K562 (cell line): ENCODE results near the gene CELF6. TPM values are rescaled to one million over a fixed set of nuclear protein-coding genes. Genes with fewer than 3 reads are reported as not detected.

ENCODE experiments used
- CBX1 ChIP-seq: sonication (generic); IDR thresholded peaks from 2 replicates; pipeline ENCODE4 v1.6.1; 2016; ENCODE audit warnings: antibody characterized with exemption, low read depth, mild to moderate bottlenecking
- DPF2 ChIP-seq: fragments of 450-650 bp; IDR thresholded peaks from 2 replicates; pipeline ENCODE4 v1.6.1; 2016
- ESRRA ChIP-seq: fragments of 450-650 bp; IDR thresholded peaks from 2 replicates; pipeline ENCODE4 v1.6.1; 2014; ENCODE audit warnings: low read depth, mild to moderate bottlenecking, moderate library complexity, borderline replicate concordance
- GABPB2 ChIP-seq: fragments of 250-450 bp; sonication (Bioruptor Pico); conservative IDR thresholded peaks from 2 replicates; pipeline ENCODE4 v1.5.1; 2021; ENCODE audit warnings: mild to moderate bottlenecking
- MAZ ChIP-seq, 2 experiments: fragments of 450-650 bp in 1 of 2; sonication (generic) in 1 of 2; formaldehyde crosslinking; IDR thresholded peaks in 1 of 2; conservative IDR thresholded peaks in 1 of 2; 2 replicates each; pipeline versions ENCODE4 v1.4.0 to v1.5.0; 2020; ENCODE audit warnings: mild to moderate bottlenecking in 1 of 2, missing genetic modification reagents in 1 of 2
- TRIM24 ChIP-seq, 2 experiments: fragments of 450-650 bp; IDR thresholded peaks; 2 replicates each; pipeline ENCODE4 v1.6.1; 2016
- ZNF212 ChIP-seq: fragments of 450-650 bp; formaldehyde crosslinking; IDR thresholded peaks from 2 replicates; pipeline ENCODE4 v1.4.0; 2020; ENCODE audit warnings: mild to moderate bottlenecking
- polyA plus RNA-seq, 8 experiments: library from polyadenylated mRNA; depleted of rRNA in 4 of 8; stranded (reverse) in 5 of 8; unstranded in 3 of 8; fragments of >200 nt; fragmentation: Nextera tagmentation in 2 of 8; fragmentation: Illumina TruSeq in 1 of 8; extraction: Ambion mirVana in 2 of 8; extraction: Trizol in 1 of 8; gene quantifications; 2 replicates each; pipeline versions ENCODE4 v1.2.1 to v1.2.3, GENCODE V29; 2011 to 2014; ENCODE audit warnings: inconsistent platforms in 1 of 8, missing spikeins in 1 of 8
- total RNA-seq, 7 experiments: library from RNA; depleted of rRNA in 6 of 7; stranded (reverse); fragments of >200 nt in 6 of 7; fragmentation: Illumina TruSeq in 2 of 7; extraction: Trizol in 2 of 7; gene quantifications; 2 replicates each; pipeline versions ENCODE4 v1.2.1 to v1.2.3, GENCODE V29; 2011 to 2021; ENCODE audit warnings: low replicate concordance in 1 of 7
- TF ChIP-seq, protein P1 (sequence below): fragments of 450-650 bp; conservative IDR thresholded peaks from 2 replicates; pipeline ENCODE4 v1.6.1; 2016; ENCODE audit warnings: missing genetic modification characterization, low read depth, mild to moderate bottlenecking, control low read depth, missing compliant biosample characterization
- TF ChIP-seq, protein P2 (sequence below), 2 experiments: fragments of 450-650 bp in 1 of 2; sonication (generic) in 1 of 2; formaldehyde crosslinking in 1 of 2; IDR thresholded peaks; 2 replicates each; pipeline versions ENCODE4 v1.7.1 to v1.9.0; 2016 to 2022; ENCODE audit warnings: inconsistent platforms in 1 of 2, mild to moderate bottlenecking in 1 of 2, missing genetic modification reagents in 1 of 2
- TF ChIP-seq, protein P3 (sequence below), 2 experiments: IDR thresholded peaks; 2 replicates each; pipeline ENCODE4 v1.6.1; 2011; ENCODE audit warnings: borderline replicate concordance in 1 of 2, control low read depth in 1 of 2, low read depth in 1 of 2, low read length in 1 of 2, mild to moderate bottlenecking in 1 of 2, mixed read lengths in 1 of 2, moderate library complexity in 1 of 2; ENCODE audit not compliant: insufficient read depth in 1 of 2, insufficient read length in 1 of 2, poor library complexity in 1 of 2, severe bottlenecking in 1 of 2; ENCODE audit errors: extremely low read depth in 1 of 2
- TF ChIP-seq, protein P4 (sequence below): sonication (generic); formaldehyde crosslinking; IDR thresholded peaks from 2 replicates; pipeline ENCODE4 v1.9.0; 2022; ENCODE audit warnings: mild to moderate bottlenecking, missing genetic modification reagents
- TF ChIP-seq, protein P5 (sequence below): fragments of 450-650 bp; IDR thresholded peaks from one replicate; pipeline ENCODE4 v1.6.1; 2018; ENCODE audit warnings: mild to moderate bottlenecking, moderate library complexity; ENCODE audit not compliant: partially characterized antibody

The CELF6 gene
- total and polyA plus RNA-seq, 9 of the 15 experiments (the other 6 are each of a cell fraction or from before 2014, with no cell fraction given), result 0.01 to 0.11 TPM; not detected in 7

DNA sequence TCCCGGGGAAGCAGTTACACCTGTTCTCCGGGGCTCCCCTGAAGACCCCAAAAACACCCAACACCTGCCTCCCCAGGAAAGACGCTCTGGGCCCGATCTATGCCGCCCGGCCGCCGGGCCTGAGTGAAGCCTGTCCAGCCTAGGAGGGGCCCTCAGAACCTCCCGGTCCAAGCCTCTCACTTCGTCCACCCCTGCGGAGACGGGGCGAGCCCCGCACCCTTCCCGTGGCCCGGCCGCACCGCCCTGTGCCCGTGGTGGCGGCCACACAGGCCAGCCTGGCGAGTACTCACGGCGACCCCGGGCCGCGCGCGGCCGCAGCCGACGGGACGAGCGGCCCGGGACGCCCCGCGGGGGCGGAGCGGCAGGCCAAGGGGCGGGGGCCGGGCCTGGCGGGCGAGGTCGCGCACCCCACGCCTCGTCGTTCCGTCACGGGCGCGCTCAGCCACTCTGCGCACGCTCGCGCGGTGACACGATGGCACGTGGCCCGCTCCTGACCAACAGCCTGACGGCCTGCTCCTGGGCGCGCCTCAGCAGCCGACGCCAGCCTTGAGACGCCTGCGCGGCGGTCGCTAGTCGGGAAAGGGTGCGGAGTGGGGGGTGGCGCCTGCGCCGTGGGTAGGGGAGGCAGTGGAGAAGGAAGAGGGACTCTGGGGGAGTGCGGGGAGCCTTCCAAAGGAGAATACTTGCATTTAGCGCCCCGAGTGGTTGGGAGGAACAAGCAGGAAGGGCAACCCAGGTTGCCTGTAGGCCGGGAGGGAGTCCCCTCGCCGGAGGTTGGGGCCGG, 47.6 kb downstream of the CELF6 start, which contains the start of gene PARP6 (continued):
- TF ChIP-seq, protein P1, sequence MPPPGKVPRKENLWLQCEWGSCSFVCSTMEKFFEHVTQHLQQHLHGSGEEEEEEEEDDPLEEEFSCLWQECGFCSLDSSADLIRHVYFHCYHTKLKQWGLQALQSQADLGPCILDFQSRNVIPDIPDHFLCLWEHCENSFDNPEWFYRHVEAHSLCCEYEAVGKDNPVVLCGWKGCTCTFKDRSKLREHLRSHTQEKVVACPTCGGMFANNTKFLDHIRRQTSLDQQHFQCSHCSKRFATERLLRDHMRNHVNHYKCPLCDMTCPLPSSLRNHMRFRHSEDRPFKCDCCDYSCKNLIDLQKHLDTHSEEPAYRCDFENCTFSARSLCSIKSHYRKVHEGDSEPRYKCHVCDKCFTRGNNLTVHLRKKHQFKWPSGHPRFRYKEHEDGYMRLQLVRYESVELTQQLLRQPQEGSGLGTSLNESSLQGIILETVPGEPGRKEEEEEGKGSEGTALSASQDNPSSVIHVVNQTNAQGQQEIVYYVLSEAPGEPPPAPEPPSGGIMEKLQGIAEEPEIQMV (tag), result no peak
- TF ChIP-seq GABPB2 (CRISPR knock-in tag) (no peak), CBX1 (peak; percentile 84; the same call in 1 of the 2 replicates), MAZ (CRISPR knock-in tag; conservative IDR thresholded peaks at IDR 0.05 in 1 of 2, IDR thresholded peaks at IDR 0.05 in 1 of 2) (peak; percentile 82 to 85; a peak in 3 of 4 replicates), DPF2 (peak; percentile 39; the same call in 1 of the 2 replicates), ESRRA (peak; percentile 45; the same call in 1 of the 2 replicates), TRIM24 (IDR thresholded peaks at IDR 0.05) (peak in 1 of 2 experiments; percentile 35; a peak in 1 of 4 replicates), ZNF212 (CRISPR knock-in tag) (no peak)
- TF ChIP-seq, protein P2, sequence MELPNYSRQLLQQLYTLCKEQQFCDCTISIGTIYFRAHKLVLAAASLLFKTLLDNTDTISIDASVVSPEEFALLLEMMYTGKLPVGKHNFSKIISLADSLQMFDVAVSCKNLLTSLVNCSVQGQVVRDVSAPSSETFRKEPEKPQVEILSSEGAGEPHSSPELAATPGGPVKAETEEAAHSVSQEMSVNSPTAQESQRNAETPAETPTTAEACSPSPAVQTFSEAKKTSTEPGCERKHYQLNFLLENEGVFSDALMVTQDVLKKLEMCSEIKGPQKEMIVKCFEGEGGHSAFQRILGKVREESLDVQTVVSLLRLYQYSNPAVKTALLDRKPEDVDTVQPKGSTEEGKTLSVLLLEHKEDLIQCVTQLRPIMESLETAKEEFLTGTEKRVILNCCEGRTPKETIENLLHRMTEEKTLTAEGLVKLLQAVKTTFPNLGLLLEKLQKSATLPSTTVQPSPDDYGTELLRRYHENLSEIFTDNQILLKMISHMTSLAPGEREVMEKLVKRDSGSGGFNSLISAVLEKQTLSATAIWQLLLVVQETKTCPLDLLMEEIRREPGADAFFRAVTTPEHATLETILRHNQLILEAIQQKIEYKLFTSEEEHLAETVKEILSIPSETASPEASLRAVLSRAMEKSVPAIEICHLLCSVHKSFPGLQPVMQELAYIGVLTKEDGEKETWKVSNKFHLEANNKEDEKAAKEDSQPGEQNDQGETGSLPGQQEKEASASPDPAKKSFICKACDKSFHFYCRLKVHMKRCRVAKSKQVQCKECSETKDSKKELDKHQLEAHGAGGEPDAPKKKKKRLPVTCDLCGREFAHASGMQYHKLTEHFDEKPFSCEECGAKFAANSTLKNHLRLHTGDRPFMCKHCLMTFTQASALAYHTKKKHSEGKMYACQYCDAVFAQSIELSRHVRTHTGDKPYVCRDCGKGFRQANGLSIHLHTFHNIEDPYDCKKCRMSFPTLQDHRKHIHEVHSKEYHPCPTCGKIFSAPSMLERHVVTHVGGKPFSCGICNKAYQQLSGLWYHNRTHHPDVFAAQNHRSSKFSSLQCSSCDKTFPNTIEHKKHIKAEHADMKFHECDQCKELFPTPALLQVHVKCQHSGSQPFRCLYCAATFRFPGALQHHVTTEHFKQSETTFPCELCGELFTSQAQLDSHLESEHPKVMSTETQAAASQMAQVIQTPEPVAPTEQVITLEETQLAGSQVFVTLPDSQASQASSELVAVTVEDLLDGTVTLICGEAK (IDR thresholded peaks at IDR 0.05), result no peak
- TF ChIP-seq, protein P2 (CRISPR knock-in tag; IDR thresholded peaks at IDR 0.05), result no peak
- TF ChIP-seq, protein P3, sequence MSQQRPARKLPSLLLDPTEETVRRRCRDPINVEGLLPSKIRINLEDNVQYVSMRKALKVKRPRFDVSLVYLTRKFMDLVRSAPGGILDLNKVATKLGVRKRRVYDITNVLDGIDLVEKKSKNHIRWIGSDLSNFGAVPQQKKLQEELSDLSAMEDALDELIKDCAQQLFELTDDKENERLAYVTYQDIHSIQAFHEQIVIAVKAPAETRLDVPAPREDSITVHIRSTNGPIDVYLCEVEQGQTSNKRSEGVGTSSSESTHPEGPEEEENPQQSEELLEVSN (IDR thresholded peaks at IDR 0.05; ENCODE audit: borderline replicate concordance in 1 of 2, extremely low read depth in 1 of 2, insufficient read depth in 1 of 2, insufficient read length in 1 of 2, low read depth in 1 of 2, low read length in 1 of 2, poor library complexity in 1 of 2, severe bottlenecking in 1 of 2), result peak; percentile 98
- TF ChIP-seq, protein P4, sequence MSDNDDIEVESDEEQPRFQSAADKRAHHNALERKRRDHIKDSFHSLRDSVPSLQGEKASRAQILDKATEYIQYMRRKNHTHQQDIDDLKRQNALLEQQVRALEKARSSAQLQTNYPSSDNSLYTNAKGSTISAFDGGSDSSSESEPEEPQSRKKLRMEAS, result peak; percentile 94
- TF ChIP-seq, protein P5, sequence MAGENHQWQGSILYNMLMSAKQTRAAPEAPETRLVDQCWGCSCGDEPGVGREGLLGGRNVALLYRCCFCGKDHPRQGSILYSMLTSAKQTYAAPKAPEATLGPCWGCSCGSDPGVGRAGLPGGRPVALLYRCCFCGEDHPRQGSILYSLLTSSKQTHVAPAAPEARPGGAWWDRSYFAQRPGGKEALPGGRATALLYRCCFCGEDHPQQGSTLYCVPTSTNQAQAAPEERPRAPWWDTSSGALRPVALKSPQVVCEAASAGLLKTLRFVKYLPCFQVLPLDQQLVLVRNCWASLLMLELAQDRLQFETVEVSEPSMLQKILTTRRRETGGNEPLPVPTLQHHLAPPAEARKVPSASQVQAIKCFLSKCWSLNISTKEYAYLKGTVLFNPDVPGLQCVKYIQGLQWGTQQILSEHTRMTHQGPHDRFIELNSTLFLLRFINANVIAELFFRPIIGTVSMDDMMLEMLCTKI, result no peak
